ENCODE data around the gene RPS26.

Gene RPS26

GRCh38 chr12:56078931-56079722 lies 37.4 kb downstream of the RPS26 start:
- DNase-seq (ENCODE audit: low spot score) = peak; percentile 88

- peak; percentile 86 for DNase-seq (ENCODE audit: low spot score)
Observed at GRCh38 chr12:56079723-56080555, 38.2 kb downstream of the RPS26 start, which contains the start of gene ERBB3. Gene ERBB3, plus strand, starts transcription at chr12:56080165. Its CDS starts 136 bp downstream, at chr12:56080301.

GRCh38 chr12:56080556-56081138 lies 38.9 kb downstream of the RPS26 start:
- DNase-seq (ENCODE audit: low spot score) = peak; percentile 68

GRCh38 chr12:56081393-56082347 lies 40.0 kb downstream of the RPS26 start:
- peak; percentile 85 for DNase-seq (ENCODE audit: low spot score)

- no peak for DNase-seq (ENCODE audit: low spot score)
Observed at GRCh38 chr12:56082382-56082781, 40.7 kb downstream of the RPS26 start.

- DNase-seq (ENCODE audit: low spot score) = no peak
Observed at GRCh38 chr12:56082967-56083366, 41.2 kb downstream of the RPS26 start.

GRCh38 chr12:56084958-56085543 lies 43.3 kb downstream of the RPS26 start:
- no peak for DNase-seq (ENCODE audit: low spot score)

- DNase-seq (ENCODE audit: low spot score) = no peak
Observed at GRCh38 chr12:56086096-56086495, 44.4 kb downstream of the RPS26 start.

GRCh38 chr12:56086608-56087007 lies 44.9 kb downstream of the RPS26 start:
- no peak for DNase-seq (ENCODE audit: low spot score)

- DNase-seq (ENCODE audit: low spot score) = no peak
Observed at GRCh38 chr12:56087220-56087619, 45.5 kb downstream of the RPS26 start.

All from HuH-7.5 (cell line).